SH-SY5Y (cell line): ENCODE results near the gene ATP5PO.

ENCODE experiments used
- GATA2 ChIP-seq: IDR thresholded peaks from 2 replicates; pipeline ENCODE4 v1.6.1; 2011; ENCODE audit warnings: mild to moderate bottlenecking, low read depth, low read length
- GATA3 ChIP-seq: IDR thresholded peaks from 2 replicates; pipeline ENCODE4 v1.6.1; 2011; ENCODE audit warnings: low read depth, mild to moderate bottlenecking, low read length, moderate library complexity

The ATP5PO gene

GRCh38 chr21:33948096-33948950 is 32.7 kb upstream of the ATP5PO start:
- TF ChIP-seq GATA2 = no peak
- no peak for TF ChIP-seq GATA3

- TF ChIP-seq GATA3 (no peak), GATA2 (no peak)
These were observed 32.0 kb upstream of the ATP5PO start for GRCh38 chr21:33947451-33948095.

- TF ChIP-seq GATA2 = no peak
- no peak for TF ChIP-seq GATA3
These were observed 30.2 kb upstream of the ATP5PO start for GRCh38 chr21:33945652-33946270.

GRCh38 chr21:33944185-33944763 is 28.7 kb upstream of the ATP5PO start:
- TF ChIP-seq GATA2 (no peak), GATA3 (no peak)

- TF ChIP-seq GATA2 (no peak), GATA3 (no peak)
These were observed 27.7 kb upstream of the ATP5PO start for GRCh38 chr21:33943293-33943692.

GRCh38 chr21:33942426-33942825 is 26.8 kb upstream of the ATP5PO start:
- TF ChIP-seq GATA2 (no peak), GATA3 (no peak)

- TF ChIP-seq GATA3 (no peak), GATA2 (no peak)
These were observed 25.3 kb upstream of the ATP5PO start for GRCh38 chr21:33940881-33941245.

- TF ChIP-seq GATA2 (no peak), GATA3 (no peak)
These were observed 24.7 kb upstream of the ATP5PO start for GRCh38 chr21:33940164-33940880.

GRCh38 chr21:33939226-33939625 is 23.6 kb upstream of the ATP5PO start:
- TF ChIP-seq GATA3 (no peak), GATA2 (no peak)

GRCh38 chr21:33938381-33938780 is 22.8 kb upstream of the ATP5PO start:
- TF ChIP-seq GATA2 (no peak), GATA3 (no peak)

- TF ChIP-seq GATA3 = no peak
- no peak for TF ChIP-seq GATA2
These were observed 22.3 kb upstream of the ATP5PO start for GRCh38 chr21:33937931-33938339.

- TF ChIP-seq GATA3 (no peak), GATA2 (no peak)
These were observed 21.5 kb upstream of the ATP5PO start for GRCh38 chr21:33937146-33937545.

GRCh38 chr21:33936301-33937038 is 20.9 kb upstream of the ATP5PO start:
- TF ChIP-seq GATA2 = no peak
- no peak for TF ChIP-seq GATA3
